Astrocyte of the spinal cord (primary cell): ENCODE measurements around the gene LMF2.

Experiments used
- DNase-seq: peaks from one replicate; pipeline ENCODE4 v3.0.0; 2011; ENCODE audit warnings: low read depth, low spot score
- H3K4me3 ChIP-seq: 2 replicates; pipeline ENCODE4 v1.5.1; 2011; ENCODE audit warnings: low read depth, mild to moderate bottlenecking, low read length, moderate library complexity
- in situ Hi-C: cut with HindIII; loops from 2 replicates; pipeline ENCODE4 v1.10.0; 2017; ENCODE audit warnings: low sequenced_read_pairs
- TF ChIP-seq, protein P1 (sequence below): IDR thresholded peaks from 2 replicates; pipeline ENCODE4 v1.5.1; 2012; ENCODE audit warnings: low read depth, mild to moderate bottlenecking, low read length, inconsistent platforms

The LMF2 gene

DNA sequence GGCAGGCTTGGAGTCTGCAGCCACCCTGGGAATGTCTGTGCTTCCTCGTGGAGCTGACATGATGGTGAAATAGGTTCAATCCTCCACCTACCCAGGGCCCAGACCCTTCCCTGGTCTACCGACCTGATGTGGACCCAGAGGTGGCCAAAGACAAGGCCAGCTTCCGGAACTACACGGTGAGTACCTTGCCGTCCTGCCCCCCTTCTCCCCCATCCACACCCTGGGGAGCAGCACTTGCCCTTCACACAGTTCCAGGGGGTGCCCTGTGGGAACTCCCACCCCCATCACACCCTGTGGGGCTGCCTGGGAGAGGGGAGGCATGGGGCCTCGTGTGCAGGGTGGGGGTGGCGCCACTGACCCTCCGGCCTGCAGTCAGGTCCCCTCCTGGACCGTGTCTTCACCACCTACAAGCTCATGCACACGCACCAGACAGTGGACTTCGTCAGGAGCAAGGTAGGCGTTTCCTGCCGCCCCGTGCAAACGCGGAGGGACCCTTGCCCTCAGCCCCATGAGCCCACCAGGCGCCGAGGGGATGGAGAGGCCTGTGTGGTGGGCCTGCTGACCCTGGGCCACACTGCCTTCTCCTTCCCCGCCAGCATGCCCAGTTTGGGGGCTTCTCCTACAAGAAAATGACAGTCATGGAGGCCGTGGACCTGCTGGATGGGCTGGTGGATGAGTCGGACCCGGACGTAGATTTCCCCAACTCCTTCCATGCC lies 20.1 kb downstream of the LMF2 start:
- in situ Hi-C loops: no loop called here
- H3K4me3 ChIP-seq: no peak overlapping the region
- TF ChIP-seq, protein P1, sequence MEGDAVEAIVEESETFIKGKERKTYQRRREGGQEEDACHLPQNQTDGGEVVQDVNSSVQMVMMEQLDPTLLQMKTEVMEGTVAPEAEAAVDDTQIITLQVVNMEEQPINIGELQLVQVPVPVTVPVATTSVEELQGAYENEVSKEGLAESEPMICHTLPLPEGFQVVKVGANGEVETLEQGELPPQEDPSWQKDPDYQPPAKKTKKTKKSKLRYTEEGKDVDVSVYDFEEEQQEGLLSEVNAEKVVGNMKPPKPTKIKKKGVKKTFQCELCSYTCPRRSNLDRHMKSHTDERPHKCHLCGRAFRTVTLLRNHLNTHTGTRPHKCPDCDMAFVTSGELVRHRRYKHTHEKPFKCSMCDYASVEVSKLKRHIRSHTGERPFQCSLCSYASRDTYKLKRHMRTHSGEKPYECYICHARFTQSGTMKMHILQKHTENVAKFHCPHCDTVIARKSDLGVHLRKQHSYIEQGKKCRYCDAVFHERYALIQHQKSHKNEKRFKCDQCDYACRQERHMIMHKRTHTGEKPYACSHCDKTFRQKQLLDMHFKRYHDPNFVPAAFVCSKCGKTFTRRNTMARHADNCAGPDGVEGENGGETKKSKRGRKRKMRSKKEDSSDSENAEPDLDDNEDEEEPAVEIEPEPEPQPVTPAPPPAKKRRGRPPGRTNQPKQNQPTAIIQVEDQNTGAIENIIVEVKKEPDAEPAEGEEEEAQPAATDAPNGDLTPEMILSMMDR: no peak
- no peak for DNase-seq

DNA sequence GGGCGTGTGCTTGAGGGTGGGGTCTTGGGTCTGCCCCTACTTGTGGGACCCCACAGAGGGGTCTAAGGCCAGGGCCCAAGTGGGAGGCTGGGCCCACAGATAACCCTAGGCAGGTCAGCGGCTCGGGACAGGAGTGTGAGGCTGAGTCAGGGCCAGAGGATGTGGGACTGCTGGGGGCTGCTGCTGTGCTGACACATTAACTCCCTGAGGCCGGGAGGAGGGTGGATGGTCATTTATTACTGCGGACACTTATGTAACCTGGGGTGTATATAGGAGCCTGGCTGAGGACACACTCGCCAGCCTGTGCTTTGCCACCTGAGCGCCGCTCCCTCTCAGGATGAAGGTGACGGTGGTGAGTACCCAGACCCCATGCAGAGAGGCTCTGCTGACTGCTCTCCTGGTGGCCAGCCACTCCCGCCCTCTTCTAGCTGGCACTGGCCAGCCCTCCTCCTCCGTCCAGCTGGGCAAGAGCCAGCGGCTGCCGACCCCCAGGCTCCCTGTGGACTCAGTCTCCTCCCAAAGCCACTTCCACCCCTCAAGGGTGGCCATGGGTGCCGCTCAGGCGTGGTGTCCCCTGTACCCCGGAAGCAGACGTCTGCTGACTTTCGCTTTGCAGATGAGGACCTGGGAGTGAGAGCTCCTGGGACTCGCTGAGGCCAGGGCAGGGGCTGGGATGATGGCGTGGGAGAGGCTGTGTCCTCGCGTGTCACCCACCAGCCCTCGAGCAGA lies 20.8 kb downstream of the LMF2 start, which contains the start of gene MIOX:
Gene MIOX, plus strand, starts transcription at position 299 of the 729 bp plus-strand sequence. Its CDS starts 39 bp downstream, at position 338.
- TF ChIP-seq, protein P1: no peak
- in situ Hi-C loops: no loop called here
- H3K4me3 ChIP-seq: no peak within 1 kb of the TSS
- no peak for DNase-seq

DNA sequence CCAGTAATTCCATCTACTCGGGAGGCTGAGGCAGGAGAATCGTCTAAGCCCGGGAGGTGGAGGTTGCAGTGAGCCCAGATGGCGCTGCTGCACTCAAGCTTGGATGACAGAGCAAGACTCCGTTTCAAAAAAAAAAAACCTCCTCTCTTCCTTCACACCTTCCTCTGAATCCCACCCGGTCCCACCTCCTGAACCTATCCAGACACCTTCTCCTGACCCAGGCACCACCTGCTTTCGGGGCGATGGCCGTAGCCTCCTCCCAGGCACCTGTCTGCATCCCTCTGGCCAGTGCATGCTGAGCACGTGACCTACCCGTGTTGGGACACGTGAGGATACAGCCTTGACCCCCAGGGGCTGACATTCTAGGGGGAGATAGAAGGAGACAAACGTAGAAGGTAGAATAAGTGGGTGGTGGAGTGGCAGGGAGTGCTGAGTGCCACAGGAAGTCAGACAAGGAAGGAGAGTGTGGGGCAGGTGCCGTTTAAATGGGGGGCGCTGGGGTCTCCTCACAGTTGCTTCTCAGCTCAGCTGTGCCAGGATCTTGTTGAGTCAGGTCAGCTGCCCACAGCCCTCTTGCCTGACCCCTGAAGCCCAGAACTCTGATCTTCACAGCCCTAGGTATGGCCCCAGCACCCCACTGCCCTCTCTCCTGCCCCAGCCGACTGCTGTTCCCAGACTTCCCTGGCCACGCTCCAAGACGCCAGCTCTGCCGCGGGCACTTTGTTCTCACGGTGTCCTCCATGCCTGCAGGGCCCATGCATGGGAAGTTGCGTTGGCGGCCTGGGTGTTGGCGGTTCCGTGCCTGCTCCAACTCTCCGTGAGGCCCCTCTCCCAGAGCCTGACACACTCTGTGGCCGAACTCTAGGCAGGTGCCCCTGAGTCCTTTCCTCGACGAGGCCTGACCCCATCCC lies 22.0 kb downstream of the LMF2 start:
- no peak overlapping the region for H3K4me3 ChIP-seq
- no peak for DNase-seq
- TF ChIP-seq, protein P1: no peak
- in situ Hi-C loops: no loop called here

DNA sequence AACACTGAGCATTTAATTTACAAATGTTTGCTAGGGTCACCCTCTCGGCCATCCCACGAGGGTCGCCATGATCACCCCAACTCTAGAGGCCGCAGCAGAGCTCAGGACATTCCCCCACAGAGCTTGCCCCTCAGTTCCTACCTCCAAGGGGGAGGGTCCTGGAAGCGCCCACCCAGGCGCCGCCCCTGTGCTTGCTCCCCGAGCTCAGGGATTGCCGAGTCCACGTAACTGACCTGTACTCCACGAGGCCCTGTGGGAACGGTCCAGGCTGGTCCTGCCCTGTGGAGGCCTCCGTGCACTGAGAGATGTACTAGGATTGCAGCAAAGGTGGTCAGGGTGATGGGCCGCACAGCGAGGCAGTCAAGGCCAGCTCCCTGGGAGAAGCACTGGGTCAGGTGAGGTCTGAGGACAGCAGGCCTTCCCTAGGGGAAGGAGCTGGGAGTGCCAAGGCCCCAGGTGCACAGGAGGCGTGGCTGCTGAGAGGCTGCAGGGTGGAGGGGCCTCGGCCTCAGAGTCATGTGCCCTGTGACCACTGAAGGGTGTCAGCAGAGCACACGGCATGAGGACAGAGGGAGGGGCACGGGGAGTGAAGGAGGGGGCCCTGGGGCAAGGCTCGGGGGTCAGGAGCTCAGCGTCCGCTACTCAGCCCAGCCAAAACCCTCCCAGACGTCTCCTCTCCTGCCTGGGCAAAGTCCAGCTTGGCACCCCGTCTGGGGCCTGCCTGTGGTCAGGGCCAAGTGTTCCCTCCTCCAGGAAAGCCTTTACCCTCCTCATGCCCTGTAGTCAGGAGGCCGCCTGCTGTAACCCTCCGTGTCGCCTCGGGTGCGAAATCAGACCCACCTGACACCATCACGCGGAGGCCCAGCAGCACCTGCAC lies 23.3 kb downstream of the LMF2 start:
- no peak overlapping the region for H3K4me3 ChIP-seq
- in situ Hi-C loops: no loop called here
- TF ChIP-seq, protein P1: no peak
- DNase-seq: no peak

DNA sequence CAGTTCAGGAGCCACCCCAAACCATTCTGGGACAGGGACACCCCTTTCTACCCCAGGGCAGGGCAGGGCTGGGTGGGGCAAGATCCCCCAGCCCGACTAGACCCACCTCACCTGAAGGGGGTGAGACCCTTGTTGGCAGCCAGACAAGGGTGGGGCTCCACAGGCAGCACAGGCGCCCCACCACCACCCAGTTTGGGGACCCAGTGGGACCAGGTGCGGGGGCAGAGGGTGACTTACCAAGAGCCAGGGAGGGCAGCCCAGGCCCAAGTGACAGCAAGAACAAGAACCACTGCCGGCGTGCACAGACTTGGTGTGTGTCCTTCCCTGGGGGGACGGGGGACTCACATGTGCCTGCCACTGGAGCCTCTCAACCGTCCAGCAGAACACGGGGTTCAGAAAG lies 23.9 kb downstream of the LMF2 start:
- H3K4me3 ChIP-seq: no peak overlapping the region
- in situ Hi-C loops: no loop called here
- TF ChIP-seq, protein P1: no peak
- DNase-seq: no peak
